Daoy (cell line): ENCODE data around the gene RUNDC3A. TPM values are rescaled to one million over a fixed set of nuclear protein-coding genes. Genes with fewer than 3 reads are reported as not detected.

Experiments
- DNase-seq: peaks from one replicate; pipeline ENCODE4 v3.0.0-alpha.2; 2015; ENCODE audit warnings: low read depth
- total RNA-seq: library from RNA; depleted of rRNA; stranded (reverse); fragments of >200 nt; shearing (Covaris generic); gene quantifications from 2 replicates; pipeline ENCODE4 v1.2.3, GENCODE V29; 2014

RUNDC3A gene
- total RNA-seq, 1 experiment from 2014 or later = 0.69 TPM

DNA sequence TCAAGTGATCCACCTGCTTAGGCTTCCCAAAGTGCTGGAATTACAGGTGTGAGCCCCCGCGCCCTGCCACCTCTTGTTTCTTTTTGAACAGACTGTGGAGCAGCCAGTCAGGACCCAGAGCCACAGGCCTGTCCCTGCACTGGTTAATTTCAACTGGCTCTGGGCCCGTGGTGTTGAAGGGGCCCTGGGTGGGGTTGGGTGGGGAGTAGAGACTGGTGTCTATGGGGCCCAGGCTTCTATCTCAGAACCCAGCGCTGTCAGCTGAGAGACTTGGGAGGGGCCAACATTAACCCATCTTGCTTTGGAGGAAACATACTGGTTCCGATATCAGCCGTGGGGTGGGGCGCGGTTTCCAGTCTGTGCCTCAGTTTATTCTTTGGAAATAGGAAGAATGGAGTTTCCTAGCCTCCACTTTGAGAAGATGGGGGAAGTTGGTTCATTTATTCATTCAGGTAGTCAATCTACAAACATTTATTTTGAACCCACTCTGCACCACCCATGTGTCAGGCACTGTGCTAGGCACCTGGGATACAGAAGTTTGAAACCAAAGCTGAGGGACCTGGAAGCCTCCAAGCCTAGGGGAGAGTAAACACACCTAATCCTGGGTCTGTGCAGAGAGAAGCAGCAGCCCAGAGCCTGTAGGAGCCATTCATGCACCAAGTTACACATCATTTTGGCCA lies 24.9 kb upstream of the RUNDC3A start:
- DNase-seq = no peak

DNA sequence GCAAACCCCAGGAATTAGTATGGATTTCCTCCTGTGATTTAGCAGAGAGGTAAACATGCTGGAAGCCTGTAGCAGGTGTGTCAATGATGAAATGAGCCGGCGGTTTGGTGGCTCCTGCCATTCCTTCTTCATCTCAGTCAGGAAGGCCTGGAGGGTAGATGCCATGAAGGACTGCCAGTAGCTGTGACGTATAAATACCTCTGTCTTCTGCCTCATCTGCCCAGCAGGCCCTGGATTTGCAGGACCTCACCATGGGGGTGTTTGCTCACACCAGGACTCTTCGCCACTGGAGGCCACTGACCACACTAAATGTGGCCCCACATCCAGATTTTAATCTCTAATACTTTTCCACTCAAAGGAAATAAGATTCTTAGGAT lies 24.4 kb upstream of the RUNDC3A start:
- DNase-seq = no peak

DNA sequence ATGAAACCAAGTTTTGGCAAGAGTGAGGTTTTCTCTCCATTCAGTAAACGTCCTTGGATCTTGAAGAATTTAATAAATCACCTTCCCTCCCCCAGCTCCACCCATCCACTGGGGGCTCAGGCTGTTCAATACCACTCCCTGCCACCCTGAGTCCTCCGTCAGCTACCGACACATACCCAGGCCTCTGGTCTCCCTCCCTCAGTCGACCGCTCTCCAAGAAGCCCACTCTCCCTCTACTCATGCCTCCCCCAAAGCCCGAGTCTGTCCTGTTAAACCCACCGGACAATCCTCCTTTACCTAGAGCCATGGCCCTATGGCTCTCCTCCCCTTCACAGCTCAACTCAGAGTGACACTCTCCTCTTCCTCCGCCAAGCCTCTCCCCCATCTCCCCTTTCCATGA lies 20.8 kb upstream of the RUNDC3A start:
- DNase-seq = no peak

DNA sequence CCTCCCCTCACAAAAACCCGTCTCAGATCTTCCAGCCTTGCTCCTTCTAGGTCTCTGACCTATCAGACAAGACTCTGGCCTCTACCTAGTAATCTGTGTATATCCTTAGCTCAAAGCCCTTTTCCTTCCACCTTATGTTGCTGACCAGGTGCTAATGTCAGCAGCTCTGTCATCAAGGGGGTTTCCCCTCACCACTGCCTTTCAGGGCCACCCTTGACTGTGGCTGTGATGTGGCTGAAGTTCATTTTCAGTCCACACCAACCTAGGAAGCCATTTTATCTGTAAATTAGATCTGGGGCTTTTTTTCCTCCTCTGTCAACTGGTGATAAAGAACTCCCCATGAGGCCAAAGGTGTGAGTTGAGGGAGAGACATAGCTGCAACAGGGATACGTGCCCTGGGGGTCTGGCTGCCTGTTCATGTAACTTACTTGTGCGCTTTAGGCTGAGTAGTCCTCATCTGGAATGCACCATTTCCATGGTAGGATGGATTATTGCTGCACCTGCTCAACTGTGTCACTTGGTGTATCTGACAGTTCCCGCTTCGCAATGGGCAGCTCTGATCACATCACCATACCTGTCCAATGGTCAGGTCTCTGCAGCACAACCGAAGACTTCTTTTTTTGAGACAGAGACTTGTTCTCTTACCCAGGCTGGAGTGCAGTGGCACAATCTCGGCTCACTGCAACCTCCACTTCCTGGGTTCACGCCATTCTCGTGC lies 14.7 kb upstream of the RUNDC3A start:
- DNase-seq = no peak

DNA sequence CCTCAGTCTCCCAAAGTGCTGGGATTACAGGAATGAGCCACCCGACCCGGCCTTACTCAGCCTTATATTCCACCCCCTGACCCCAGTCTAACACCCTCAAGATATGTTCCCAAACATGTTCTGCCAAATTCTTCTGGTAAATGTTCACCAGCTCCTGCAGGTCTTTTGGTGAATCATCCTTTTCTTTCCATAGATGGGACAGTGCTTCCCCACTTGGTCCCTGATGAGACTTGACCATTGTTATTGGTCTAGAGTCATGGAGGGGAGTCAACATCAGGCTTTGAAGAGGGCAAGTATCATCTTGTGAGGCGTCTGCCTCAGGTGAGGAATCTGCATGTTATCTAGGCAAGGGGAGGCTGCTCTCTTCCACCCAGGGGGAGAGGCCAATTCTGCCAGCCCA lies 10.4 kb upstream of the RUNDC3A start:
- no peak for DNase-seq

DNA sequence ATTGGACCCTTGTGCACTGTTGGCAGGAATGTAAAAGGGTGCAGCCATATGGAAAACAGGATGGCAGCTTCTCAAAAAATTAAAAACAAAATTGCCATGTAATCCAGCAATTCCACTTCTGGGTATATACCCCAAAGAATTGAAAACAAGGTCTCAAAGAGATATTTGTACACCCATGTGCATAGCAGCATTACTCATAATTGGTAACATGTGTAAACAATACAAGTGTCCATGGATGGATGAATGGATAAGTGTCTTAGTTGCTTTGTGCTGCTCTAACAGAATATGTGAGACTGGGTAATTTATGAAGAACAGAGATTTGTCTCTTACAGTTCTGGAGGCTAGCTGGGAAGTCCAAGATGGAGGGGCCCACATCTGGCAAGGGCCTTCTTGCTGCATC lies 3.8 kb upstream of the RUNDC3A start:
- DNase-seq = no peak

DNA sequence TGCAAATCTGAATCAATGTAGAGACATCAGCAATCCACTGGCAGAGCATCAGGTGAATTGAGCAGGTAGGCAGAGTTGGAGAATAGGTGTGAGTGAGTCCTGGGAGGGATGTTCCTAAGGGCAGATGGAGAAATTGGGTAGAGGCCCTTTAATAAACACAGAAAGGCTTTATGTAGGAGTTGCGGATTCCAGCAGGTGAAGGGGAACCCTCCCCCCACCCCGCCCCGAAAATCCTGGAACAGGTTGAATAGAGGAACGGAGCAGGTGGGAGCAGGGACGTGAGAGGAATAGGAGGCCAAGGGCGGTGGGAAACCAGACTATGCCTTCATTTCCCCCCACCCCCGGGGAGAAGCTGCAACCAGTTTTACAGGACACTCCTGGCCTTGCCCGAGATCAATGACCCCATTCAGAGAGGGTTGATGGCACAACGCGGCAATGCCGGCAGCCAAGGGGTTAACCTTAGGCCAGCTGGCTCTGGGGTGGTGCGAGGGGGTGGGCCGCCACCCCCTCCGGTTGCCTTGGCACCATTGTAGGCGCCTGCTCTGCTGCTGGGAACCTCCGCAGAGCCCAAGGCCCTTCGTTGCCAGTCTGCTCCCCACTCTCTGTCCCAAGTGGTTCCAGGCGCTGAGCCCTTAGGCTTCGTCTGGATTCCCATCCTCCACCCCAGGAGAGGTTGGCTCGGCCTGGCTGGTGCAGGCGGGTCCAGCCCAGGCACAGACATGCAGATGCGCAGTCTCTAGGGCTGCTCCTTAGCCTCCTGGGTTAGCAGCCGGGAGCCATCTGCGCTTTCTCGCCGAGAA lies 814 bp upstream of the RUNDC3A start:
- peak; percentile 31 for DNase-seq

DNA sequence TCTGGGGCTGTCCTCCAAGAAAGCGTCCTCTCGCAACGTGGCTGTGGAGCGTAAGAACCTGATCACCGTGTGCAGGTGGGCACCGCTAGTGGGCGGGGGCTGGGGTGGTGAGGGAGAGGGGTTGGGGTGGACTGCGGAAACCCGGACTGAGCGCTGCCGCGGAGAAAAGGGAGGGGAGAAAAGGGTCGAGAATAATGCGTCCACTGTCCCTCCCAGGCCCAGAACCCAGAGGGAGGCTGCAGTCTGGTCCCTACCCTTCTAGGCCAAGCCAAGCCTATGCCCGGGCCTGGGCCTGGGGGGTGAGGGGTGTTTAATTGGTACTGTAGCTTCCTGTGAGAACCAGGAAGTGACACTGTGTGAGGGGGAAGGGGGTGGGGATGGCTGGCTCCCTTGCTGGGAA lies 464 bp downstream of the RUNDC3A start:
- no peak for DNase-seq

DNA sequence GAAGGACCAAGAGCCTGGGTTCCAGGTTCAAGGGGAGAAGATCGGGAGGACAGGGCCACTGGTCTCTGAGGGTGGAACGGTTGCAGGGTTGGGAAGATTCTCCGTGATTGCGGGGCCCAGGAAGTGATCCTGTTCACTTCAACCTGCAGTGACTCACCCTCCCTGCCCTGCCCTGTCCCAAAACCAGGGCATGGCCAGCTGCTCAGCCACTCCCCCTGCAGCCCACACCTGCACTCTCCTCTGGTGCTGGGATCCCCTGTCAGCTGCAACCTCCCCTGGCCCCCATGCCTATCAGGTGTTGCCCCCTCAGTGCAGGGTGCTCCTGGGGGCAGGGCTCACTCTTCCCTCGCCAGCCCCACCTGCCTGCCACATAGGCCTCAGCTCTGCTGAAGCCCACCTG lies 1.1 kb downstream of the RUNDC3A start:
- no peak for DNase-seq

DNA sequence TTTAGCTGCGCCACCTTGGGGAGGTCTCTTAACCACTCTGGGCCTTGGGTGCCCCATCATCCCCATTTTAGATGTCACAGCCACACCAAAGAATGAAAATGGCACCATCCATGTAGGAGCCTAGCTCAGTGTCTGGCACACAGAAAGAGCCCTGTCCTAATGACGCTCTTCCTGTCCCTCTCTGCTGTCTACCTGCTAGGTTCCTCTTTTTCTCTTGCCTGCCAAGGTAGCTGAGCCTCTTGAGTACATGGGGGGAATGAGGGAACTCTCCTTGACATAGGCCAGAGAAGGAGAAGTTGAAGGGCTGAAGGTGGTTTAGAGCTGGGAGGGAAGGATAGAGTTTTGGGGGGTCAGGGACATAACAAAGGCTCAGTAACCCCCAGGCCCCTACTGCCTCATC lies 1.8 kb downstream of the RUNDC3A start:
- DNase-seq = no peak

DNA sequence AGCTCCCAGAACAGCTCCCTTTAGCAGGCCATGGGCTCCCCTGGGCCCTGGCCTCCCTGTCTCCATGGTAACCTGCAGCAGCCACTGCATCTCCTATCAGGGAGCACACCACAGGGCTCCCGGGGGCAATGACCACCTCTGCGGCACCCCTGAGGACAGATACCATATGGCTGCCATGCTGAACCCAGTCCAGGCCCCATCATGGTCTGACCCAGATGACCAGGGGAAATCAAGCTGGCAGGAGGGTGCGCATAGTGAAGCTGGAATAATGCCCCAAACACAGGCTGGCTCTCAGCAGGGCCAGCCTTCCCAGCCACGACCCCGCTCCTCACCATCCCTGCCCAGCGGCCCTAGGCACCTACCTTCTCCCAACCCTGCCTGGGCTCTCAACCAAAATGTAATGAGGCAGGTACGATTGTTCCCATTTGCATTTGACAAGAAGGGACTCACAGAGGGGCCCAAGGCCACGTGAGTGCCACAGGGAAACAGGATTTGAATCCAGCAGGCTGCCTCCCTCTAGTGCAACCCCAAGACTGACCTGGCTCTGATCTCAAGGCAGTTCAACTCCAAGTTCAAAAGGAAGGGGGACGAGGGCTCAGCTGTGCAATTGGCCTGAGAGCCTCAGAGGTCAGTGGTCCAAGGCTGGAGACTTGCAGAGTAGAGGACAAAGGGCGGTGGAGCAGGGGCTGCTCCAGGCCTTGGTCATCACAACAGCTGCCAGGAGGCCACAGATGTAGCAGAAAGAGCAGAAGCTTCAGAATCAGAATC lies 2.4 kb downstream of the RUNDC3A start:
- DNase-seq = no peak

DNA sequence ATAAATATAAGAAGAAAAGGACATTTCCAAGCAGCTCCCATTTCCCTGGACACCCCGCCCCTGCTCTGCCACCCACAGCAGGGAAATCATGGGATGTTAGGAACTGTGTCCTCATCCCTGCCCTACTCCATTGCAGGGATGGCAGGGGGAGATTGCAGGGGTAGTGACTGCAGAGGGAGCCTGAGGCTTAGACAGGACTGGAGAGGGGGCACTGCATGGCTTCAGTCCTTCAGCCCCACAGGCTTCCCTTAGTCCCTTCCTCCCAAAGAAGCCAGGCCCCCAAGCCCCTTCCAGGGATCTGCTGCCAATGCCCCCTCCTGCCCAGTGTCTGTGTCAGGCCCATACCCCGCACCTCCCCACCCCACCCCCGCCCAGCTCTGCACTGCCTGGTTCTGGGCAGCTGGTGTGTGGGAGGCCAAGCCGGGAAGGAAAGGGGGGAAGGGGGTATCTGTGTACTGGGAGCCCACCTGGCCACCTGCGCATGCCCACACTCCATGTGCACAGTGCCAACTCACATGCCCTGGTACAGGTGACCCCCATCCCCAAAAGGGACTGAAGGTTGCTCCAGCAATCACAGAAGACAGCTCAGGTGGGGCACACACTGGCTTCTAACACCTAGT lies 3.3 kb downstream of the RUNDC3A start:
- DNase-seq = no peak

DNA sequence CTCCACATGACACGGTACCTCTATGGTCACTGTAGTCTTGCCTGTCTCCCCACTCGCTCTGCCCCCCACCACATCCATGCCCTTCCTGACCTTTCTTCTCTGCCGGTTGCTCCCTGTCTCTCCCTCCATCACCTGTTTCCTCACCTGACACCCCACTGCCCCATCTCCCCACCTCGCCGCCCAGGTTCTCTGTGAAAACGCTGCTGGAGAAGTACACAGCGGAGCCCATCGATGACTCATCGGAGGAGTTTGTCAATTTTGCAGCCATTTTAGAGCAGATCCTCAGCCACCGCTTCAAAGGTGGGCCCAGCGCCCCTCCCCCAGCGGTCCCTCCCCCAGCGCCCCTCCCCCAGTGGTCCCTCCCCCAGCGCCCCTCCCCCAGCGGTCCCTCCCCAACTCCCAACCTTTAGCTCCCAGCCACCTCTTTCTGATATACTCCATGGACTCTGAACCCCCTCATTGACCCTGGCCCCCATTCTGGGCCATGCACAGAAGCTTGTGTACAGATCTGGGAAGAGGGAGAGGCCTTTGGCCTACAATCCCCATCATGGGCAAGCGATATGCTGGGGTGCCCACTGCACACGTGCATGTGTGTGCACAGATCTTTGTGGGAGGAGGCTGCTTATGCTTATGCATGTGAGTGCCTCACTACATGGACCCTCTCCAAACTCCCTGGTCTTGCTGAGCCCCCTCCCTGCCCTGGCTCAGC lies 4.1 kb downstream of the RUNDC3A start:
- DNase-seq = no peak

DNA sequence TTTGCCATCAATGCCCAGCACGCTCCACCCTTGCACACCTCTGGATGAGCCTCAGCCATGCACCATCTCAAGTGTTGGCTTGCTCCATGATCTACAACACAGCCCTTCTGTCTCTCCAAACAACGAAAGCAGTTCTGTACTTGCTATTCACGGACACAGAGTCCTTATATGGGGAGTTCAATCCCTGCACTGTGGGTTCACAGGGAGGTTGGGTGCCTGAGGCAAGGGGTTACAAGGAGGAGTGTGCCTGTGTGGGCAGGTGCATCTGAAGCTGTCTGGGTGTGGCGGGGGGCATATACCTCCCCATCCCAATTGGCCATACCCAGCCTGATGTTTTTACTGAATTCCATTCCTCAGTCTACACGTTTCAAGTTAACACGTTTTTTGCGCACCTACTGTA lies 5.6 kb downstream of the RUNDC3A start:
- DNase-seq = no peak

DNA sequence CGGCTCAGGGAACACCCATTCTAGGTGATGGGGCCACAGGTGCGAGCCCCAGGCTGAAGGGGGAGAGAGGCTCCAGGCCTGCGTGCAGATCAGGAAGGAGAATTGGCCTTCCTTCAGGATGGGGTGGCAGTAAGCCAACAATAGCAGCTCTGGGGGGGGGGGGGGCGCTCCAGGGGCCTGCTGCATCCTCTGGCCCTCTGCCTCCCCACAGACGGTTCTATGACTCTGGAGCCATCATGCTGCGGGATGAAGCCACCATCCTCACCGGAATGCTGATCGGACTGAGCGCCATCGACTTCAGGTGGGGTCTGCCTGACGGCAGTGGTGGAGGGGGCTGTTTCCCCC lies 6.1 kb downstream of the RUNDC3A start:
- DNase-seq = no peak

DNA sequence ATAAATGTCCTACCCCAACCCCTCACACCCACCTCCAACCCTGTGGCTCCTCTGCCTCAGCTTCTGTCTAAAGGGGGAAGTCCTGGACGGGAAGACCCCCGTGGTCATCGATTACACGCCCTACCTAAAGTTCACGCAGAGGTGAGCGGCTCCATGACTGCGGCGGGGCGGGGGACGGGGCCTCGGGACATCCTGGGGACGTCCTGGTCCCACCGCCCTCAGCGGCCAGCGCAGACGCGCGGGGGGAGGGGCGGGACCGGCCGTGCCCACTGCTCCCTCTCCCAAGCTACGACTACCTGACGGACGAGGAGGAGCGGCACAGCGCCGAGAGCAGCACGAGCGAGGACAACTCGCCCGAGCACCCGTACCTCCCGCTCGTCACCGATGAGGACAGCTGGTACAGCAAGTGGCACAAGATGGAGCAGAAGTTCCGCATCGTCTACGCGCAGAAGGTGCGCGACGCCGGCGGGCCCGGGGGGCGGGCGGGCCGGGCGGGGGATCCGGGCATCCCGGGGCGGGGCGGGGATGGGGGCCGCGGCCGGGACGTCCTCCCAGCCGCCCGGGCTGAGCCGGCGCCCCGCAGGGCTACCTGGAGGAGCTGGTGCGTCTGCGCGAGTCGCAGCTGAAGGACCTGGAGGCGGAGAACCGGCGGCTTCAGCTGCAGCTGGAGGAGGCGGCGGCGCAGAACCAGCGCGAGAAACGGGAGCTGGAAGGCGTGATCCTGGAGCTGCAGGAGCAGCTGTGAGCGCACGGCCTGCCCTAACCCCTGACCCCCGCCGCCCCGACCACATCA lies 6.7 kb downstream of the RUNDC3A start:
- peak; percentile 44 for DNase-seq

DNA sequence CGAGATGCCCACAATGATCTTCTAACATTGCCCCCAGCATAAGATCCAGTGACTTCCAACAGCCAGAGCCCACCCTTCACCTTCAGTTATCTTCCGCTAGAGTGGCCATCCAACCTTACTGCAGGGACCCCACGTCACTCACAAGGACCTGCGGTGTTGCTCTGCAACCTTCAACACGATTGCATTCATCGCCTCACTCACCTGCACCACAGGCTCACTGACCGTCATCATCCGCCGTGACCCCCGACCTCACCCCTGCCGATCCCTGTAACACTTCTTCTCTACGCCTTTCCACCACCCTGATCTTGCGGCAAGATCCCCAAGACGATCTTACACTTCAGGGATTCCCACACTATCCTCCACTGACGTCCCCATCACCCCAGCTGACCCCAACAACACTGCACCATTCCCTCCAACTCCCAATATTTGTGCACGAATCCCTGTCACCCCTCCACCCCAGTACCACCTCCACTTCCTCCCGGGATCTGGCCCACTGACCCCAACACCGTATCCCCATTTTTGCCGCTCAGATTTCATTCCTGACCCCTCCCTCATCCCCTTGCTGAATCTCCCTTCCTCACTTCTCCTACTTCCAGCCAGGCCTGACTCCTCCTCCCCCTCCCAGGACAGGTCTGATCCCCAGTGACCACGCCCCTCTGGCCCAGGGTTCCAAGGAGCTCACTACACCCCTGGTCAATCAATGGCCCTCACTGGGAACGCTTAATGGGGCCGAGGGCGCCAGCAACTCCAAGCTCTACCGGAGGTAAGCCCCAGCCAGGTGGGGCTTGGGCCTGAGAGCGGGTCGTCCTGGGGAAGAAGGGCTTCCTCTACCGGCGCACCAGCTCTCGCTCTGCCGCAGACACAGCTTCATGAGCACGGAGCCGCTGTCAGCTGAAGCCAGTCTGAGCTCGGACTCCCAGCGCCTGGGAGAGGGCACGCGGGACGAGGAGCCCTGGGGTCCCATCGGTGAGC lies 7.6 kb downstream of the RUNDC3A start:
- DNase-seq = no peak

DNA sequence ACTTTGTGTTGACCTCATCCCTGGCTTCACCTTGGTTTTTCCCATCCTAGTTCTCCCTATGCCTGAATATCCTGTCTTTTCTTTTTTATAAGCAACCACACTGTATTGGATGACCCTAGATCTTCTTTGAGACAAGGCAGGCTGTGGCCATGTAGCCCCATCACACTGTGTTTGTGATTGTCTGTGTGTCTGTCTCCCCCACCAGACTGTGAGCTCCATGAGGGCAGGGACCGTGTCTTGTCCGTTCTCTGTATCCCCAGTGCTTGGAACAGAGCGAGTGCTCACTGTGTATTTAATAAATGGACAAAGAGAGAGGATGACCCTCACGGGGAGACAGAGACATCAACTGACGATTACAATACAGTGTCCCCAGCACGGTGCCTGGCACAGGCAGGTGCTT lies 9.1 kb downstream of the RUNDC3A start:
- no peak for DNase-seq
